NCI-H510A (cell line): ENCODE measurements around the gene ZBTB46.

ENCODE experiments used
- DNase-seq: peaks from one replicate; lab custom pipeline; 2025; lab: John Stamatoyannopoulos, UW

The ZBTB46 gene

DNA sequence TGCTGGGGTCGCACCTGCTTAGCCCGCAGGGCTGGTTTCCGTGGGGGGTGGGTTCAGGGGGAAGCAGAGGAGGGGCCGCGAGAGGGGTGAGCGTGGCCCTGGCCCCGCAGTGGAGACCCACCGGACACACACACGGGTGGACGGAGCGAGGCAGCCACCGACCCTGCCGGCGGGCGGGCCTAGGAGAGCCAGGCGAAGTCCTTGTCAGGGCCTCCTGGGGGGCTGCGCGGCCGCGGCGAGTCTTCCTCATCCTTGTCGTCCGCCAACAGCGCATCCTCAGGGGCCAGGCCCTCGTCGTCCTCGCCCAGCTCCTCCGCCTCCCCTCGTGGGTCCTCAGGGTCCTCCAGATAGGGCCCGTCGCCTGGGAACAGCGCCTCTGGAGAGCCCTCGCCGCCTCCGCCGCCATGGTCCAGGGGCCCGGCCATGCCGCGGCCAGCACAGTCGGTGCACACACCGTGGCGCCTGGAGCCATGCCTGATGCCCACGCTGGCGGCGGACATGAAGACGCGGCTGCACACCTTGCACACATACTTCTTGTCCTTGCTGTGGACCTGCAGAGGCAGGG, 84.2 kb downstream of the ZBTB46 start:
- DNase-seq = no peak

DNA sequence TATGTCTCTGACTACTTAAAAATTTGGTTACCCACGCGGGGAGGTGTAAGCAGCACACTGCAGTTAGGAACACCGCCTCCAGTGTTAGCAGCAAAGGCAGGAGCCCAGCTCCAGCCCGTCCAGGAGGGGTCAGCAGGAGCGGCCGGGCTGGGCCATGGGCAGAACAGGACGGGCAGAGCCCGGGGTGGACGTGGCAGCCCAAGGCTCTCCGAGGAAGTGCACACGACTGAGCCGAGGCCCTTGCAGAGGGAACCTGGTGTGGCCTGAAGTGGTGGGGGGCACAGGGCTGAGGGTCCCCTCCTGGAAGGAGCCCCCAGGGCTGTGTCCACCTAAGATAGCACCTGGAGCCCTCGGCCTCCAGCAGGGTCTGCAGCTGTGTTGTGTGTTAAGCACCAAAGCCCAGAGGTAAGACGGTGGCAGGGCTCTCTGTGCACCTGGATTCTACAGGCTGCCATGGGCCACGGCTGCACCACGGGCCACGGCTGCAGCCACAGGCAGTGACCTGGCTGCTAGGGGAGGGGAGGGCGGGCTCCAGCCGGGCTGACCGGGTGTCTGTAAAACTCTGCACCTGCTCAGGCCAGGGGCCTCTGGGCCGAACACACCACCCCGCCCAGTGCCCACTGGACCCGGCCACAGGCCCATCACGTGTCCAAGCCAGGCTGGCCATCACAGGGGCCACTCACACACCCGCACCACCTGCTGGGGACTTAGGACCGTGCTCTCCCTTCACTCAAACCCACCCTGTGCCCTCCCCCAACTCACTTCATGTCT, 84.9 kb downstream of the ZBTB46 start:
- DNase-seq = no peak

DNA sequence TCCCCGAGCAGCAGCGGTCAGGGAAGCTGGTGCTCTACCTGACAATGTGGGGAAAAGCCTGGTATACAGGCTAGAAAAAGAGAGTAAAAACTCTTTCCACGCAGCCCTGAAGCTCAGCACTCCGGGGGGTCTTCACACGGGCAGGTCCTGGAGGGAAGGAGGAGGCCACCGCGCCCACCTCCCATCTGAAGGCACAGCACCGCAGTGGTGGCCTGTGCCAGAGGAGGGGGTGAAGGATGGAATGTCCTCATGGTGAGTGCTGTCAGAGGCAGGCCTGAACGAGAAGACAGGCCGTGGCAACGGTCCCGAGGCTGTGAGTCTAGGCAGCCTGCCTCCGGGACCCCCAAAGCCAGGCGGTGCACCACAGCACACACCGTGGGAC, 85.6 kb downstream of the ZBTB46 start:
- DNase-seq = no peak

GRCh38 chr20:63744574-63745423, 86.3 kb downstream of the ZBTB46 start:
- no peak for DNase-seq

- DNase-seq = no peak
Observed at GRCh38 chr20:63744158-63744557, 86.9 kb downstream of the ZBTB46 start.

GRCh38 chr20:63743210-63743970, 87.7 kb downstream of the ZBTB46 start:
- DNase-seq = no peak

DNA sequence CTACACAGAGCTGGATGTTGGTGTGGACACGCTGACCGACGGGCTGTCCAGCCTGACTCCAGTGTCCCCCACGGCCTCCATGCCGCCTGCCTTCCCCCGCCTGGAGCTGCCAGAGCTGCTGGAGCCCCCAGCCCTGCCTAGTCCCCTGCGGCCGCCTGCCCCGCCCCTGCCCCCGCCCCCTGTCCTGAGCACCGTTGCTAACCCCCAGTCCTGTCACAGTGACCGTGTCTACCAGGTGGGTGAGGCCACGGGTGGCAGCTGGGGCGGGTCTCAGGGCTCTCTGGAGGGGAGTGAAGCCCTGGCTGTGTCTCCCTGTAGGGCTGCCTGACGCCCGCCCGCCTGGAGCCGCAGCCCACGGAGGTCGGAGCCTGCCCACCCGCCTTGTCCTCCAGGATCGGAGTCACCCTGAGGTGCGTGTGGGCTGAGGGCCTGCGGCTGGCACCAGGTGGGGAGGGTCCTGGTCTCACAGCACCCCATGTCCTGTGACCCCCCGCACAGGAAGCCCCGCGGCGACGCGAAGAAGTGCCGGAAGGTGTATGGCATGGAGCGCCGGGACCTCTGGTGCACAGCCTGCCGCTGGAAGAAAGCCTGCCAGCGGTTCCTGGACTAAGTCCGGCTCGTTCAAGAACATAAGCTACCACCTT, 88.6 kb downstream of the ZBTB46 start:
- DNase-seq = no peak

DNA sequence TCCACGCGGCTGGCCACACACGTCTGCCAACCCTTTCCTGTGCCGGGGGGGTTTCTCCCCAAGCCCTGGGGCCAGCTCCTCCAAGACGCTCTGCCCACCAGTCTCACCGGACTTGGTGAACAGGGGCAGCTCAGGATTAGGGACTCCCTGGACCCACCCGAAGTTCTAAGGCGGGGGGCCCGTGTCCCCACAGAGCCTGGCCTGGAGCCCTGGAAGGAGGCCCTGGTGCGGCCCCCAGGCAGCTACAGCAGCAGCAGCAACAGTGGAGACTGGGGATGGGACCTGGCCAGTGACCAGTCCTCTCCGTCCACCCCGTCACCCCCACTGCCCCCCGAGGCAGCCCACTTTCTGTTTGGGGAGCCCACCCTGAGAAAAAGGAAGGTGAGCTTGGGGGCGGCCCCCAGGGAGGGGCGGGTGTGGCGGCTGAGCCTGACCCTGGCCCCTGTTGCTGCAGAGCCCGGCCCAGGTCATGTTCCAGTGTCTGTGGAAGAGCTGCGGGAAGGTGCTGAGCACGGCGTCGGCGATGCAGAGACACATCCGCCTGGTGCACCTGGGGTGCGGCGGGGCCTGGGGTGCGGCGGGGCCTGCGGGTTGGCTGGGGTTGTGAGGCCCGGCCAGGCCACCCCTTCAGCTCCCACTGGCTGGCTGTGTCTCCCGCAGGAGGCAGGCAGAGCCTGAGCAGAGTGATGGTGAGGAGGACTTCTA, 89.2 kb downstream of the ZBTB46 start:
- DNase-seq = no peak

DNA sequence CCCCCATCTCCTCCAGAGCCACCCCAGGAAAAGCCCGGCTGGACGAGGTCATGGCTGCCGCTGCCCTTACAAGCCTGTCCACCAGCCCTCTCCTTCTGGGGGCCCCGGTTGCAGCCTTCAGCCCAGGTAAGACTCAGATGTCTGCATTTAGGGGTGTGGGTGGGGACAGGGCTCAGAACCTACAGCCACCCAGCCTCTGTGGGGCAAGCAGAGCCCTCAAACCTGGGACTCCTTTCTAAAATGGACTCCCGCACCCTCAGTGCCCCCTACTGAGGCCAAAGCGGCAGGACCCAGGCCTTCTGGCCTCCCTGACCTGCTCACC, 89.7 kb downstream of the ZBTB46 start:
- DNase-seq = no peak

DNA sequence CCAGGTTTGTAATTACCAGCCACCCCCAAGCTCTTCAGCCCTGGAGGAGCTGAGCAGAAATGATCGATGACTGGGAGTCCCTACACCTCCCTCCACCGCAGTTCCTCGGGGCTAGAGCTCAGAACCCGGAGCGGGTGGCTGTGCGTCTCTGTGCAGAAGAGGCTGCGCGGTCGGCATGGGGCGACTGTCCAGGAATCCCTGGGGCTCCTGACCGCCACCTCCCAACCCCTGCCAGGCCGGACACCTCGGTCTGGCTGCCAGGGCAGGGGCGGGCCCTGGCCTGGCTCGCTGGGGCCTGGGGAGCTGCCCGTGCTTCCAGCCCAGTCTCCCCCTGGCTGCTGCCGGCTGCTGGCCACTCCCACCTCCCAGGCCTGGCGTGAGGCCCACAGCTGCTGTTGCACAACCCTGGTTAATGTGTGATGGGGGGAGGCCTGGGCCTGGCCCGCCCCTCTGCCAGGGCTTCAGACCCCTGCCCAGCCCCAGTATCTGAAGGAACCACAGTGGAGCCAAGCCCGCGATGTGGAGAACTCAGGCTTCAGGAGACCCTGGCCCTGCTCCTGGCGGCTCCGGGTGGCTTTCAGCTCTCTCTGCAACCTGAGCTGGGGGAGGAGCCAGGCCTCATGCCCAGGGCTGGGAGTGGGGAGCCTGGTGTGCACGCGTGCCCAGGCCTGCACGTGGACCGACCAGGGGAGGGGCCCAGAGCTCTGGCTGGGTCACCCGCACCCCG, 90.3 kb downstream of the ZBTB46 start:
- peak; percentile 38 for DNase-seq

DNA sequence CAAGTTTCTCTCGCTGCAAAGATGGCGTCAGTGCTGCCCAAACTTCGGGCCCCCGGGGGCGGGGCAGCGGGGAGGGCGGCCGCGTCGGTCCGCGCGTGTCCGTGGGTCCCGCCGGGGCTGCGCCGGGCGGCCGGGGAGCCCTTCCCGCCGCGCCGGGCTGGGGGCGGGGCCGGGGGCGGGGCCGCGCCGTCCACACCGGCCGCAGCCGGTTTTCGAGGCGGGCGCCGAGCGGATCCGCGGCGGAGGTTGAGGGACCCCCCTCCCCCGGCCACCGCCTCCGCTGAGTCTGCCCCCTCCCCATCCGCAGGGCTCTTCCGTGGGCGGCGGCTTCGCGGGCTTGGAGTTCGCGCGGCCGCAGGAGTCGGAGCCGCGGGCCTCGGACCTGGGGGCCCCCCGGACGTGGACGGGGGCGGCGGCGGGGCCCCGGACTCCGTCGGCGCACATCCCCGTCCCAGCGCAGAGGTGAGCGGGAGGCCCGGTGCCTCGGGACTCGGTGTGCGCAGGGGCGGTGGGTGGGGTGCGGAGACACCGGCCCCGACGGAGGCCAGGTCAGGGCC, 90.9 kb downstream of the ZBTB46 start:
- no peak for DNase-seq

DNA sequence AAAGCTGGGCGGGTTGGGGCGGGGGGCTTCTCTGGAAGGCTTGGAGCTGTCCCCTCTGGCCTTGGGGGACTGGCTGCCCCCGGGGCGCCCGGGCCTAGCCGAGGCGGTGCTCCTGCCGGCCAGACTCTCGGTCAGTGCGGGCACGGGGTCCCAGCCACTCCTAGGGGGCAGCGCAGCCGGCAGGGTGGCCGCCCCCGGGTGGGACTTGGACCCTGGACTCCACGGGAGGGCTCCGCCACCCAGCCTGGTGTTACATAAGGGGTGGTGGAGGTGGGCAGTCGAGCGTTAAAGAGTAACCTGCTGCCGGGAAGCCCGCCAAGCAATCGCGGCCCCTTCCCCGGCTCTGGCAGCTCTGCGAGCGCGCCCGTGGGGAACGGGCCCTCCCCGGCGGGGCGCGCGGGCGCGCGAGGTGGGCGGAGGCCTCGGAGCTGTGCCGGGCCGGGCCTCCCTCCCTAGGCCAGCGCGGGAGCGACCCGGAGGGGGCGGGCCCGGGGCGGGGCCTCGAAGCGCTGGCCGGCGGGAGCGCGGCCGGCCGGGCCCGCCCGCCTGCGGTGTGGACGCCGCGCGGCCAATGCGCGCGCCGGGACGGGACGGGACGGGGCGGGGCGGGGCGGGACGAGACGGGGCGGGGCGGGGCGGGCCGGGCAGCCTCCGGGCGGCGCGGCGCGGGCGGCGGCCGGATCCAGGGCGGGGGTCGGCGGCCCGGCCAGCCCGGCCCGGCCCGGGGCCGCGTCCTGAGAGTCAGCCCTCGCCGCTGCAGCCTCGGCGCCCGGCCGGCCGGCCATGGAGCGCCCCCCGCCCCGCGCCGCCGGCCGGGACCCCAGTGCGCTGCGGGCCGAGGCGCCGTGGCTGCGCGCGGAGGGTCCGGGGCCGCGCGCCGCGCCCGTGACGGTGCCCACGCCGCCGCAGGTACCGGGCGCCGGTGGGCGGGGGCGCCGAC, 91.7 kb downstream of the ZBTB46 start, which contains the start of gene SLC2A4RG:
Gene SLC2A4RG (plus strand): TSS at position 647 of the 940 bp plus-strand sequence. CDS start 137 bp downstream, at position 784.
- peak; percentile 52 for DNase-seq

DNA sequence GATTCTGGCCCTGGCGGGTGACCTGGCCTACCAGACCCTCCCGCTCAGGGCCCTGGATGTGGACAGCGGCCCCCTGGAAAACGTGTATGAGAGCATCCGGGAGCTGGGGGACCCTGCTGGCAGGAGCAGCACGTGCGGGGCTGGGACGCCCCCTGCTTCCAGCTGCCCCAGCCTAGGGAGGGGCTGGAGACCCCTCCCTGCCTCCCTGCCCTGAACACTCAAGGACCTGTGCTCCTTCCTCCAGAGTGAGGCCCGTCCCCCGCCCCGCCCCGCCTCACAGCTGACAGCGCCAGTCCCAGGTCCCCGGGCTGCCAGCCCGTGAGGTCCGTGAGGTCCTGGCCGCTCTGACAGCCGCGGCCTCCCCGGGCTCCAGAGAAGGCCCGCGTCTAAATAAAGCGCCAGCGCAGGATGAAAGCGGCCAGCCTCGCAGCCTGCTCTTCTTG, 92.4 kb downstream of the ZBTB46 start:
- DNase-seq = no peak

GRCh38 chr20:63737945-63738686, 92.9 kb downstream of the ZBTB46 start:
- DNase-seq = no peak

- DNase-seq = no peak
Observed at GRCh38 chr20:63737695-63737944, 93.4 kb downstream of the ZBTB46 start.

DNA sequence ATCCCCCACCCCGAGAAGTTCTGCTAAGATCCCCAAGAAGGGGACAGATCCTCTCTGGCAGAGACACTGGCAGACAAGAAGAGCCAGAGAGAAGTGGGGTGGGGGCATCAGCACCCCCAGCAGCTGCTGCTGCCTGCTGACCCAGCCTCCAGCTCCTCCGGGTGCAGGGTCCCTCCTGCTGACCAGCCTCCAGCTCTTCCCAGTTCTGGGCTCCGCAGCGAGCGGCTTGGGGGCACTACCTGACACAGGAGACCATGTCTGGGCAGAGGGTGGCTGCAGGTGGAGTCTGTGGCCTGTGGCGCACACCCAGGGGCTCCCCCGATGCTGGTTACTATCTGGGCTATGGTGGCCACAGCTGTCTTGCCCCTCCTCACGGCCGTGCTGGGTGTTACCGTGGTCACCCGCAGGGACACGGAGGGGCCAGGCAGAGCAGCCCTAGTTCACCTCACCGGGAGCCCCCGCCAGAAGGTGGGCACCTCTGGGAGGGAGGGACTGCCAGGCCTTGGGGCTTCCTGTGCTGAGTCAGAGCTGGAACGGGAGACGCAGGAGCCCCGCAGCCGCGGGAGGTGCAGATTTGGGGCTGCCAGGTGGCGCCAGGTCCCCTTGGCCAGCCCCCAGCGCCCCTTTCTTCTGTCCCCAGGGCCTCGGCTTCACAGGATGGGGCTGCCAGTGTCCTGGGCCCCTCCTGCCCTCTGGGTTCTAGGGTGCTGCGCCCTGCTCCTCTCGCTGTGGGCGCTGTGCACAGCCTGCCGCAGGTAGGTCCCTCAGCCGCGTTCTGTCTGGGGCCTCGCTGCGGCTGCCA, 94.0 kb downstream of the ZBTB46 start:
- no peak for DNase-seq

DNA sequence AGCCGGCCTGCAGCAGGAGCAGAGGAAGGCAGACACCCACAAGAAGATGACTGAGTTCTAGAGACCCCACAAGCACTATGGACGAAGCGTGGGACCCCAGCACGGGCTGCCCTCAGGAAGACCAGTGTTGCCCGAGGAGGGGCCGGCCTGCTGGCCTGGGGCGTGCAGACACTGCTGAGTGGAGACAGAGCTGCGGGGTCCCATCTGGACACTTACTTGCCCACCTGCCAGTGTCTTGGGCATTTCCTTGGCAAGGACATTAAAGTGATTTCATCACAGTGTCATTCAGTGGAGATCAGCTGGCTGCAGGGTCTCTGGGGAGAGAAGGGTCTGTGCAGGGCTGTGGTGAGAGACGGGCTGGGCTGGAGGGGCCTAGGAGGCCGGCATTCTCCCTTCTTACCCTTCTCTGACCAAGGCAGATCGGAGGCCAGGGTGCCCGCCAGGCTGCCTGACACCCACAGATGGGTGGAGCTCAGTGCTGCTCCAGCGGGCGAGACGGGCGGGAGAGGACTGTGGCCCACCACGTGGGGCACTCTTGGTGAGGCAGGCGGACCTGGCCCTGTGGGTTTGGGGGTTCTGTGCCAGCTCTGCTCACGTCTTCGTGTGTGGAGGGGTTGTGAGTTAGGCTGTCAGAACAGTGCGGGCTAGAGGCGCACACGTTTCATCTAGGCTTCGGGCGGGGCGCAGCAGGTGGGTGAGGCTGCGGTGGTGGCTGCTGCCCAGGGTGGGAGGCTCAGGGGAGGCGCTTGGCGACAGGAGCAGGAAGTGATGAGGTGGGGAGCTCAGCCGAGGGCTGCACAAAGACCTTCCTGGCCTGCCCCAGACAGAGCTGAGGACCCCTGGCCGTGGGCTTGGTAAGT, 95.0 kb downstream of the ZBTB46 start, which contains the start of gene LIME1:
Gene LIME1 (plus strand): TSS at position 806 of the 860 bp plus-strand sequence. CDS start 886 bp downstream, outside the sequence.
- DNase-seq = no peak
